Right lobe of liver (tissue), 4 donors: ENCODE data around the gene SLC15A2.

Experiments
- CTCF ChIP-seq, 4 donors: fragments of 200-600 bp in 3 of 4; fragments of 450-650 bp in 1 of 4; IDR thresholded peaks; one replicate each; pipeline versions ENCODE4 v1.5.1 to v1.8.0; 2016 to 2022; ENCODE audit warnings: antibody characterized with exemption in 4 of 4, mild to moderate bottlenecking in 2 of 4
- POLR2A ChIP-seq: fragments of 450-650 bp; IDR thresholded peaks from one replicate; pipeline ENCODE4 v1.6.1; 2017; ENCODE audit warnings: antibody characterized with exemption, mild to moderate bottlenecking
- donor health status: DM: no; HTN: no; CAD: no.
- donor health status: DM: no; HTN: no; CAD: no.
- donor health status: DM: no; HTN: yes; CAD: no.

DNA sequence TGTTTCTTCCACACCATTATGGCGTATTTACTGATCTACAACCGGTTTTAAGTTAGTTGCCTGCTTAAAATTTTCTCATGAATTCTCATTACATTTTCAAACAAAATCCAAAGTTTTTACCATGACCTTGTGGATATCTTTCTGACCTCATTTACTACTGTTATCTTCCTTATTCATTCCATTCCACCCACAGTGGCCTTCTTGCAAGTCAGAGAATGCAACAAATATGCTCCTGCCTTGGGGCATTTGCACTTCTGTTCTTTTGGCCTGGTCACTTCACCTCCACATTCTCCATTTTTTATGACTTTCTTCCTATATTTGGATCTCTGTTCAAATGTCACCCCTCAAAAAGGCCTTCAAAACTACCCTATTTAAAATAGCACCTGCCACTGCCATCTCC lies 8.8 kb upstream of the SLC15A2 start:
- TF ChIP-seq CTCF (IDR thresholded peaks at IDR 0.05) (no peak), POLR2A (no peak)
